Tibial nerve (tissue), 4 donors: ENCODE data around the gene NID2. TPM values are rescaled to one million over a fixed set of nuclear protein-coding genes. Genes with fewer than 3 reads are reported as not detected.

Experiments used
- DNase-seq, 2 donors: peaks; one replicate each; pipeline ENCODE4 v3.0.0-alpha.2; 2019; ENCODE audit warnings: low spot score in 2 of 2
- H3K27ac ChIP-seq, 4 donors: fragments of 200-600 bp; sonication (generic) in 3 of 4; one replicate each; pipeline ENCODE4 v1.5.1; 2017 to 2019; ENCODE audit warnings: mild to moderate bottlenecking in 1 of 4
- H3K27me3 ChIP-seq, 2 donors: fragments of 200-600 bp; sonication (generic) in 1 of 2; one replicate each; pipeline versions ENCODE4 v1.5.1 to v1.6.0; 2017 to 2019
- H3K36me3 ChIP-seq, 3 donors: fragments of 200-600 bp; sonication (generic); one replicate each; pipeline ENCODE4 v1.5.1; 2018 to 2019
- H3K4me1 ChIP-seq, 4 donors: fragments of 200-600 bp; sonication (generic) in 3 of 4; one replicate each; pipeline ENCODE4 v1.5.1; 2017 to 2019
- H3K4me3 ChIP-seq, 4 donors: fragments of 200-600 bp; sonication (generic) in 3 of 4; one replicate each; pipeline ENCODE4 v1.5.1; 2017 to 2019; ENCODE audit warnings: mild to moderate bottlenecking in 1 of 4, moderate library complexity in 1 of 4
- H3K9me3 ChIP-seq, 4 donors: fragments of 200-600 bp; sonication (generic) in 3 of 4; one replicate each; pipeline ENCODE4 v1.5.1; 2017 to 2019
- EP300 ChIP-seq, 2 donors: sonication (generic); formaldehyde crosslinking; IDR thresholded peaks; one replicate each; pipeline ENCODE4 v1.6.1; 2017; ENCODE audit warnings: antibody characterized with exemption in 2 of 2, mild to moderate bottlenecking in 1 of 2
- POLR2A ChIP-seq, 2 donors: fragments of 450-650 bp; IDR thresholded peaks; one replicate each; pipeline ENCODE4 v1.6.1; 2017; ENCODE audit warnings: antibody characterized with exemption in 2 of 2, mild to moderate bottlenecking in 2 of 2, moderate library complexity in 2 of 2
- WGBS, 2 donors: methylation state at CpG; one replicate each; pipeline ENCODE4 v1.1.5; 2018; 5-methylcytosine and 5-hydroxymethylcytosine counted together
- total RNA-seq, 4 donors: library from RNA; depleted of rRNA; stranded (reverse); fragments of >200 nt; gene quantifications; one replicate each; pipeline ENCODE4 v1.1.0, GENCODE V29; 2016
- TF ChIP-seq, protein P1 (sequence below), 5 experiments: fragments of 200-600 bp in 3 of 5; fragments of 450-650 bp in 2 of 5; sonication (generic) in 3 of 5; IDR thresholded peaks; one replicate each; pipeline ENCODE4 v1.5.1; 2016 to 2019; ENCODE audit warnings: antibody characterized with exemption in 5 of 5, mild to moderate bottlenecking in 3 of 5, moderate library complexity in 2 of 5

The NID2 gene
- total RNA-seq, 4 donors from 2014 or later = 61.4 to 90.0 (median 79.4) TPM

DNA sequence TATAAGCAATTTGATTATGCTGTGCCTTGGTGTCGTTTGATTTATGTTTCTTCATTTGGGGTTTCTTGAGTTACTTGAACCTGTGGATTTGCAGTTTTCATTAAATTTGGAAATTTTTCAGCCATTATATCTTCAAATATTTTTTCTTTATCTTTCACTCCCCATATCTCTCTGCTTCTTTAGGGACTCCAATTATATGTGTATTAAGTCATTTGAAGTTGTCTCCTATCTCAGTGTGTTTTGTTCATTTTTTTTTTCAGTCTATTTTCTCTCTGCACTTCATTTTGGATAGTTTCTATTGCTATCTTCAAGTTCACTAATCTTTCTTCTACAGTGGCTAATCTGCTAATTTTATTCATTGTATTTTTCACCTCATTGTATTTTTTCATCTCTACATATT is 108.9 kb downstream of the NID2 start:
- H3K4me1 ChIP-seq = peaks cover 0 to 40% (median 10%) of the 10 kb centered on the region in 4 donors
- H3K27ac ChIP-seq = no peak overlapping the region
- WGBS, 2 donors = 93 to 94% methylated on average over 1 of the region's 1 CpG
- no peaks in the 10 kb centered on the region for H3K27me3 ChIP-seq
- TF ChIP-seq EP300 (IDR thresholded peaks at IDR 0.05) (no peak), POLR2A (IDR thresholded peaks at IDR 0.05) (no peak)
- TF ChIP-seq, protein P1, sequence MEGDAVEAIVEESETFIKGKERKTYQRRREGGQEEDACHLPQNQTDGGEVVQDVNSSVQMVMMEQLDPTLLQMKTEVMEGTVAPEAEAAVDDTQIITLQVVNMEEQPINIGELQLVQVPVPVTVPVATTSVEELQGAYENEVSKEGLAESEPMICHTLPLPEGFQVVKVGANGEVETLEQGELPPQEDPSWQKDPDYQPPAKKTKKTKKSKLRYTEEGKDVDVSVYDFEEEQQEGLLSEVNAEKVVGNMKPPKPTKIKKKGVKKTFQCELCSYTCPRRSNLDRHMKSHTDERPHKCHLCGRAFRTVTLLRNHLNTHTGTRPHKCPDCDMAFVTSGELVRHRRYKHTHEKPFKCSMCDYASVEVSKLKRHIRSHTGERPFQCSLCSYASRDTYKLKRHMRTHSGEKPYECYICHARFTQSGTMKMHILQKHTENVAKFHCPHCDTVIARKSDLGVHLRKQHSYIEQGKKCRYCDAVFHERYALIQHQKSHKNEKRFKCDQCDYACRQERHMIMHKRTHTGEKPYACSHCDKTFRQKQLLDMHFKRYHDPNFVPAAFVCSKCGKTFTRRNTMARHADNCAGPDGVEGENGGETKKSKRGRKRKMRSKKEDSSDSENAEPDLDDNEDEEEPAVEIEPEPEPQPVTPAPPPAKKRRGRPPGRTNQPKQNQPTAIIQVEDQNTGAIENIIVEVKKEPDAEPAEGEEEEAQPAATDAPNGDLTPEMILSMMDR (IDR thresholded peaks at IDR 0.05) = no peak
- H3K36me3 ChIP-seq = peaks cover 0 to 41% (median 0%) of the 10 kb centered on the region in 3 donors
- H3K9me3 ChIP-seq = peaks cover 0 to 20% (median 2%) of the 10 kb centered on the region in 4 donors
- no peak for DNase-seq
- H3K4me3 ChIP-seq = no peak overlapping the region

DNA sequence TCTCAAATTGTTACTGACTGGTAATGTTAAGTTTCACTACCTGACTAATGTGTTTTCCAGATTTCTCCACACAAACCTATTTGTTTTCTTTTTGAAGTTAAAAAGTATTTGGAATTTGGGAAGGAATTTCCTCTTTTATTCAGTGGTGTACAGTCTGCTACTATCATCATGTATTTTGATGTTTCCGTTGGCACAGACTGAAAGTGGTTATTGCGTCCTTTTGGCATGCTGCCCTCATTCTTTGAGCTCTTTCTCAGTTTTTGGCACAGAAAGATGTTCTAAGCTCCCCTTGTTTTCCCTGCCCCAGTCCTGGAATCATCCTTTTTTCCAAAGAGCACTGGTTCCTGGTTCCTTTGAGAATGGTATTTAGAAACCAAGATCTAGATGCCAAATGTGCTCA is 110.9 kb downstream of the NID2 start:
- Histone ChIP-seq H3K9me3 (peaks cover 0 to 20% (median 2%) of the 10 kb centered on the region in 4 donors), H3K4me3 (no peak overlapping the region), H3K27me3 (no peaks in the 10 kb centered on the region), H3K27ac (no peak overlapping the region), H3K4me1 (peaks cover 0 to 32% (median 7%) of the 10 kb centered on the region in 4 donors), H3K36me3 (peaks cover 0 to 53% (median 0%) of the 10 kb centered on the region in 3 donors)
- TF ChIP-seq POLR2A (IDR thresholded peaks at IDR 0.05) = no peak
- TF ChIP-seq, protein P1 (IDR thresholded peaks at IDR 0.05) = no peak
- TF ChIP-seq EP300 (IDR thresholded peaks at IDR 0.05) = no peak
- DNase-seq = no peak
- 31 to 34% methylated on average over 2 of the region's 2 CpGs for WGBS, 2 donors

Other genes starting within 250 kb of the NID2 start
- 100 to 1,000 TPM in 1 of 4 donors, 10 to 100 TPM in 3; 54.3 to 121 (median 73.3) TPM for gene GNG2, start 208.4 kb downstream of the NID2 start, total RNA-seq
- gene RTRAF, start 79.5 kb downstream of the NID2 start, total RNA-seq = 10 to 100 TPM; 16.7 to 50.7 (median 35.7) TPM
- 1 to 10 TPM; 2.7 to 7.4 (median 6.4) TPM for gene PTGDR, start 198.6 kb upstream of the NID2 start, total RNA-seq
- 10 to 100 TPM in 1 of 4 donors, 1 to 10 TPM in 3; 2.1 to 14.4 (median 4.0) TPM for gene PTGER2, start 245.3 kb upstream of the NID2 start, total RNA-seq